Measurements from ENCODE around the gene RFX3.

- TF ChIP-seq CTCF (IDR thresholded peaks at IDR 0.05) (no peak), POLR2A (IDR thresholded peaks at IDR 0.05) (no peak), EP300 (IDR thresholded peaks at IDR 0.05) (no peak)
Measured at GRCh38 chr9:3491450-3491849, 34.4 kb downstream of the RFX3 start.
